Keratinocyte (primary cell): ENCODE measurements around the gene CCNJ. TPM values are rescaled to one million over a fixed set of nuclear protein-coding genes. Genes with fewer than 3 reads are reported as not detected.

Source experiments
- DNase-seq: peaks from one replicate; pipeline ENCODE4 v3.0.0-alpha.2; 2011; ENCODE audit warnings: low read depth, missing footprints, low spot score
- FAIRE-seq: peaks from 2 replicates; lab custom pipeline; 2011; peaks lifted over from hg19 to GRCh38; lab: Jason Lieb, UNC
- H2AFZ ChIP-seq: 2 replicates; pipeline ENCODE4 v1.6.0; 2012; ENCODE audit warnings: low read length, control low read depth, inconsistent platforms; ENCODE audit not compliant: control insufficient read depth
- H3K27ac ChIP-seq: 2 replicates; pipeline ENCODE4 v1.5.1; 2011; ENCODE audit warnings: low read length; ENCODE audit not compliant: control insufficient read depth, insufficient read depth
- H3K27me3 ChIP-seq: 3 replicates; pipeline ENCODE4 v1.6.0; 2011; ENCODE audit warnings: low read length; ENCODE audit not compliant: control insufficient read depth, insufficient read depth; ENCODE audit errors: extremely low read depth
- H3K36me3 ChIP-seq, 2 experiments: 2 replicates in 1 of 2; 3 replicates in 1 of 2; pipeline ENCODE4 v1.5.1; 2011; ENCODE audit warnings: low read length in 2 of 2, mild to moderate bottlenecking in 1 of 2; ENCODE audit not compliant: control insufficient read depth in 2 of 2, insufficient read depth in 2 of 2; ENCODE audit errors: extremely low read depth in 1 of 2
- H3K4me1 ChIP-seq: 3 replicates; pipeline ENCODE4 v1.5.1; 2011; ENCODE audit warnings: low read length; ENCODE audit not compliant: control insufficient read depth, insufficient read depth; ENCODE audit errors: extremely low read depth
- H3K4me2 ChIP-seq: 3 replicates; pipeline ENCODE4 v1.6.0; 2011; ENCODE audit warnings: low read depth, low read length; ENCODE audit not compliant: control insufficient read depth, insufficient read depth; ENCODE audit errors: extremely low read depth
- H3K4me3 ChIP-seq, 3 experiments: fragments of 200-600 bp in 1 of 3; sonication (generic) in 1 of 3; 2 replicates in 2 of 3; 3 replicates in 1 of 3; pipeline ENCODE4 v1.5.1; 2011 to 2016; ENCODE audit warnings: low read length in 3 of 3, mild to moderate bottlenecking in 3 of 3, control low read depth in 2 of 3, inconsistent platforms in 1 of 3, low read depth in 1 of 3, mixed read lengths in 1 of 3, mixed run types in 1 of 3, moderate library complexity in 1 of 3; ENCODE audit not compliant: control insufficient read depth in 2 of 3, insufficient read depth in 2 of 3; ENCODE audit errors: extremely low read depth in 1 of 3
- H3K79me2 ChIP-seq: 2 replicates; pipeline ENCODE4 v1.6.0; 2012; ENCODE audit warnings: low read length; ENCODE audit not compliant: control insufficient read depth, insufficient read depth
- H3K9ac ChIP-seq: 3 replicates; pipeline ENCODE4 v1.6.0; 2011; ENCODE audit warnings: low read length; ENCODE audit not compliant: control insufficient read depth, insufficient read depth; ENCODE audit errors: extremely low read depth
- H3K9me1 ChIP-seq: 3 replicates; pipeline ENCODE4 v1.6.0; 2011; ENCODE audit warnings: low read length; ENCODE audit not compliant: control insufficient read depth, insufficient read depth; ENCODE audit errors: extremely low read depth
- H3K9me3 ChIP-seq: 2 replicates; pipeline ENCODE4 v1.5.1; 2012; ENCODE audit warnings: low read depth, low read length; ENCODE audit not compliant: control insufficient read depth
- H4K20me1 ChIP-seq: 3 replicates; pipeline ENCODE4 v1.6.0; 2011; ENCODE audit warnings: low read length; ENCODE audit not compliant: control insufficient read depth, insufficient read depth; ENCODE audit errors: extremely low read depth
- CTCF ChIP-seq, 3 experiments: IDR thresholded peaks in 1 of 3; conservative IDR thresholded peaks in 1 of 3; optimal IDR thresholded peaks in 1 of 3; 2 replicates in 2 of 3; 3 replicates in 1 of 3; pipeline versions ENCODE3 to v1.5.1; 2011; ENCODE audit warnings: low read length in 3 of 3, mild to moderate bottlenecking in 3 of 3, moderate library complexity in 2 of 3, control low read depth in 1 of 3, inconsistent platforms in 1 of 3; ENCODE audit not compliant: insufficient read depth in 2 of 3; ENCODE audit errors: extremely low read depth in 1 of 3
- EZH2 ChIP-seq: IDR thresholded peaks from one replicate; pipeline ENCODE4 v1.6.1; 2012; ENCODE audit warnings: inconsistent platforms, mild to moderate bottlenecking, low read length, moderate library complexity
- dilution Hi-C: fragments of 300-500 bp; cut with MboI; formaldehyde crosslinking; loops from one replicate; pipeline ENCODE4 v1.7.0; 2020; ENCODE audit warnings: low sequenced_read_pairs; ENCODE audit not compliant: extremely low pct_ligation_motif_present
- polyA plus RNA-seq, 5 experiments: library from polyadenylated mRNA; depleted of rRNA in 3 of 5; stranded (reverse) in 3 of 5; stranded (forward) in 1 of 5; unstranded in 1 of 5; fragments of >200 nt; gene quantifications; 1 replicate in 1 of 5; 2 replicates in 3 of 5; 3 replicates in 1 of 5; pipeline versions ENCODE4 v1.2.1 to v1.2.3, GENCODE V29; 2011 to 2012; ENCODE audit warnings: missing spikeins in 2 of 5, low read depth in 1 of 5, low replicate concordance in 1 of 5

Gene CCNJ
- polyA plus RNA-seq, 1 donor (not counting 4 experiments of a cell fraction or from before 2014, with no cell fraction given) = 7.8 TPM

- peaks cover 21% of the 10 kb centered on the region for H3K79me2 ChIP-seq
- H3K9ac ChIP-seq = no peak overlapping the region
- H3K4me1 ChIP-seq = no peaks in the 10 kb centered on the region
- dilution Hi-C loops = no loop called here
- no peak overlapping the region for H3K4me3 ChIP-seq
- H3K4me2 ChIP-seq = no peak overlapping the region
- H3K9me3 ChIP-seq = no peaks in the 10 kb centered on the region
- no peak overlapping the region for H2AFZ ChIP-seq
- no peak for FAIRE-seq
- H3K27ac ChIP-seq = no peak overlapping the region
- no peaks in the 10 kb centered on the region for H3K27me3 ChIP-seq
- no peaks in the 10 kb centered on the region for H4K20me1 ChIP-seq
- no peaks in the 10 kb centered on the region for H3K9me1 ChIP-seq
- H3K36me3 ChIP-seq = peaks cover 0 to 10% of the 10 kb centered on the region in 2 experiments
- DNase-seq = no peak
- no peak for TF ChIP-seq CTCF (optimal IDR thresholded peaks at IDR 0.05 in 1 of 3, IDR thresholded peaks at IDR 0.05 in 1 of 3, conservative IDR thresholded peaks at IDR 0.05 in 1 of 3; ENCODE audit: extremely low read depth in 1 of 3, insufficient read depth in 2 of 3, low read length in 3 of 3)
Observed at GRCh38 chr10:96053985-96054384, 10.6 kb downstream of the CCNJ start.

GRCh38 chr10:96056787-96057186 is 13.4 kb downstream of the CCNJ start:
- Histone ChIP-seq H3K9ac (no peak overlapping the region), H3K27ac (no peak overlapping the region), H3K4me1 (no peaks in the 10 kb centered on the region), H3K4me2 (no peak overlapping the region), H3K4me3 (no peak overlapping the region), H3K9me3 (no peaks in the 10 kb centered on the region), H3K36me3 (peaks cover 0 to 10% of the 10 kb centered on the region in 2 experiments), H3K27me3 (no peaks in the 10 kb centered on the region), H2AFZ (no peak overlapping the region), H3K79me2 (peaks cover 13% of the 10 kb centered on the region), H4K20me1 (no peaks in the 10 kb centered on the region), H3K9me1 (no peaks in the 10 kb centered on the region)
- dilution Hi-C loops = no loop called here
- FAIRE-seq (no peak), DNase-seq (no peak)
- no peak for TF ChIP-seq EZH2
- no peak for TF ChIP-seq CTCF (optimal IDR thresholded peaks at IDR 0.05 in 1 of 3, IDR thresholded peaks at IDR 0.05 in 1 of 3, conservative IDR thresholded peaks at IDR 0.05 in 1 of 3; ENCODE audit: extremely low read depth in 1 of 3, insufficient read depth in 2 of 3, low read length in 3 of 3)
